Breast epithelium (tissue), 4 donors: ENCODE measurements around the gene RNASE11. TPM values are rescaled to one million over a fixed set of nuclear protein-coding genes. Genes with fewer than 3 reads are reported as not detected.
"Not testable (repeated sequence)": the region's sequence is repeated elsewhere in the genome, so short reads cannot be mapped to it uniquely, and the experiment has no call there.

ENCODE experiments used
- DNase-seq, 2 donors: peaks; one replicate each; pipeline ENCODE4 v3.0.0-alpha.2; 2019; ENCODE audit warnings: low spot score in 2 of 2
- H3K27ac ChIP-seq, 2 donors: fragments of 200-600 bp; sonication (generic) in 1 of 2; one replicate each; pipeline ENCODE4 v1.5.1; 2016 to 2019; ENCODE audit warnings: mild to moderate bottlenecking in 1 of 2
- H3K27me3 ChIP-seq, 2 donors: fragments of 200-600 bp; sonication (generic) in 1 of 2; one replicate each; pipeline versions ENCODE4 v1.5.1 to v1.6.0; 2017 to 2019; ENCODE audit warnings: control low read depth in 1 of 2, mild to moderate bottlenecking in 1 of 2
- H3K36me3 ChIP-seq: fragments of 200-600 bp; one replicate; pipeline ENCODE4 v1.5.1; 2019
- H3K4me1 ChIP-seq, 2 donors: fragments of 200-600 bp; sonication (generic); one replicate each; pipeline ENCODE4 v1.5.1; 2016 to 2019; ENCODE audit warnings: control low read depth in 1 of 2
- H3K4me3 ChIP-seq, 3 donors: fragments of 200-600 bp; sonication (generic); 1 replicate in 2 of 3; 2 replicates in 1 of 3; pipeline ENCODE4 v1.5.1; 2016 to 2019; ENCODE audit warnings: mild to moderate bottlenecking in 3 of 3, moderate library complexity in 2 of 3
- H3K9me3 ChIP-seq, 2 donors: fragments of 200-600 bp; sonication (generic) in 1 of 2; one replicate each; pipeline ENCODE4 v1.5.1; 2016 to 2019; ENCODE audit warnings: control low read depth in 1 of 2
- CTCF ChIP-seq, 3 donors: fragments of 450-650 bp; IDR thresholded peaks; one replicate each; pipeline ENCODE4 v1.5.1; 2016 to 2017; ENCODE audit warnings: antibody characterized with exemption in 3 of 3, mild to moderate bottlenecking in 3 of 3, moderate library complexity in 3 of 3
- POLR2A ChIP-seq: fragments of 450-650 bp; IDR thresholded peaks from one replicate; pipeline ENCODE4 v1.6.1; 2016; ENCODE audit warnings: antibody characterized with exemption, mild to moderate bottlenecking, moderate library complexity
- POLR2AphosphoS5 ChIP-seq, 3 donors: sonication (generic); formaldehyde crosslinking; IDR thresholded peaks; one replicate each; pipeline ENCODE4 v1.6.1; 2017; ENCODE audit warnings: antibody characterized with exemption in 3 of 3
- intact Hi-C: fragments of 100-400 bp; cut with DNase I; formaldehyde crosslinking; loops from one replicate; pipeline ENCODE4 v1.15.1; 2023; ENCODE audit warnings: low total_unique reads
- total RNA-seq, 3 donors: library from RNA; depleted of rRNA; stranded (reverse); fragments of >200 nt; gene quantifications; one replicate each; pipeline ENCODE4 v1.1.0, GENCODE V29; 2016

The RNASE11 gene
- total RNA-seq, 3 donors from 2014 or later, result not detected

GRCh38 chr14:20569066-20569465 lies 18.7 kb downstream of the RNASE11 start:
- DNase-seq, result no peak
- H3K4me1 ChIP-seq, result no peaks in the 10 kb centered on the region
- no peak overlapping the region for H3K27ac ChIP-seq
- peaks cover 12 to 19% of the 10 kb centered on the region in 2 donors for H3K9me3 ChIP-seq
- intact Hi-C loops, result no loop called here
- no peak overlapping the region for H3K4me3 ChIP-seq
- H3K27me3 ChIP-seq, result no peaks in the 10 kb centered on the region
- H3K36me3 ChIP-seq, result no peaks in the 10 kb centered on the region
- no peak for TF ChIP-seq POLR2A
- TF ChIP-seq CTCF (IDR thresholded peaks at IDR 0.05), result no peak
- TF ChIP-seq POLR2AphosphoS5 (IDR thresholded peaks at IDR 0.05), result no peak

GRCh38 chr14:20568393-20568792 lies 19.4 kb downstream of the RNASE11 start:
- Histone ChIP-seq H3K36me3 (no peaks in the 10 kb centered on the region), H3K4me3 (no peak overlapping the region), H3K27ac (no peak overlapping the region), H3K9me3 (peaks cover 12 to 19% of the 10 kb centered on the region in 2 donors), H3K4me1 (no peaks in the 10 kb centered on the region), H3K27me3 (no peaks in the 10 kb centered on the region)
- no peak for DNase-seq
- TF ChIP-seq POLR2AphosphoS5 (IDR thresholded peaks at IDR 0.05) (no peak), CTCF (IDR thresholded peaks at IDR 0.05) (no peak), POLR2A (no peak)
- intact Hi-C loops, result no loop called here

- H3K9me3 ChIP-seq, result peaks cover 12 to 19% of the 10 kb centered on the region in 2 donors
- H3K27me3 ChIP-seq, DNase-seq, H3K27ac ChIP-seq, H3K36me3 ChIP-seq, H3K4me3 ChIP-seq, H3K4me1 ChIP-seq, intact Hi-C loops: not testable (repeated sequence)
Measured at GRCh38 chr14:20567199-20567598, 20.6 kb downstream of the RNASE11 start.

GRCh38 chr14:20564501-20564997 lies 23.3 kb downstream of the RNASE11 start:
- H3K9me3 ChIP-seq, result peaks cover 12 to 16% of the 10 kb centered on the region in 2 donors
- no peak overlapping the region for H3K4me3 ChIP-seq
- H3K4me1 ChIP-seq, result no peaks in the 10 kb centered on the region
- H3K27me3 ChIP-seq, result no peaks in the 10 kb centered on the region
- no peaks in the 10 kb centered on the region for H3K36me3 ChIP-seq
- no peak for DNase-seq
- no peak for TF ChIP-seq CTCF (IDR thresholded peaks at IDR 0.05)
- TF ChIP-seq POLR2A, result no peak
- TF ChIP-seq POLR2AphosphoS5 (IDR thresholded peaks at IDR 0.05), result no peak
- H3K27ac ChIP-seq, result no peak overlapping the region
- intact Hi-C loops, result no loop called here

- H3K27ac ChIP-seq, result no peak overlapping the region
- no peak for DNase-seq
- peaks cover 8 to 10% of the 10 kb centered on the region in 2 donors for H3K9me3 ChIP-seq
- H3K36me3 ChIP-seq, result no peaks in the 10 kb centered on the region
- no peaks in the 10 kb centered on the region for H3K4me1 ChIP-seq
- no peak overlapping the region for H3K4me3 ChIP-seq
- TF ChIP-seq CTCF (IDR thresholded peaks at IDR 0.05) (no peak), POLR2AphosphoS5 (IDR thresholded peaks at IDR 0.05) (no peak), POLR2A (no peak)
- intact Hi-C loops, result no loop called here
- H3K27me3 ChIP-seq, result no peaks in the 10 kb centered on the region
Measured at GRCh38 chr14:20563971-20564370, 23.8 kb downstream of the RNASE11 start.

DNA sequence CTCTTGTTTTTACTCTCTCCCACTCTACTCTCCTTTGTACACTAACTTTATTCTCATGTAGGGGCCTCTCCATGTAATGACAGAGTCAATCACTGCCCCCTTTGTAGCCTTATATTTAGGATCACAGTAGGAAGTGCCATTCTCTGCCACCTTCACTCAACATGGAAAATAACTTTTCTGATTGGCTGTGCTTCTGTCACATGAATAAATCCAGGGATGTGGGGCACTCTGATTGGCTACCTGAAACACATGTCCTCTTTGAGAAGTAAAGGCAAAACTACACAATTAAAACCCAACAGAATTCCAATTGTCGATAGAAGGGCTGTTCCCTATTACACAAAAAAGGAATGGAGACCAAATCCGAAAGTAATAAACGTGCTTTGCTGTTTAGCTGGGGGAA lies 26.8 kb downstream of the RNASE11 start, which contains the start of gene RNASE9:
Gene RNASE9, minus strand, starts transcription at position 87 of the 400 bp plus-strand sequence.
- intact Hi-C loops, result no loop called here

More for the DNA sequence above, 26.8 kb downstream of the RNASE11 start, which contains the start of gene RNASE9:
- Histone ChIP-seq H3K9me3 (no peaks in the 10 kb centered on the region), H3K4me3 (no peak within 1 kb of the TSS), H3K27ac (no peak within 1 kb of the TSS), H3K4me1 (no peaks in the 10 kb centered on the region), H3K27me3 (no peaks in the 10 kb centered on the region), H3K36me3 (no peaks in the 10 kb centered on the region)
- no peak for DNase-seq
- TF ChIP-seq CTCF (IDR thresholded peaks at IDR 0.05), result no peak
- TF ChIP-seq POLR2AphosphoS5 (IDR thresholded peaks at IDR 0.05), result no peak
- TF ChIP-seq POLR2A, result no peak
